Uterus (tissue), 4 donors: ENCODE results near the gene ERAS. TPM values are rescaled to one million over a fixed set of nuclear protein-coding genes. Genes with fewer than 3 reads are reported as not detected.

Experiments
- DNase-seq, 2 donors: peaks; one replicate each; pipeline ENCODE4 v3.0.0-alpha.2; 2019 to 2020
- H3K27ac ChIP-seq, 2 donors: fragments of 200-600 bp; sonication (generic); 1 replicate in 1 of 2; 2 replicates in 1 of 2; pipeline ENCODE4 v1.5.1; 2016 to 2018
- H3K27me3 ChIP-seq, 2 donors: fragments of 200-600 bp; sonication (generic); one replicate each; pipeline ENCODE4 v1.5.1; 2018 to 2019; ENCODE audit warnings: control low read depth in 1 of 2
- H3K36me3 ChIP-seq, 2 donors: fragments of 200-600 bp; sonication (generic); one replicate each; pipeline ENCODE4 v1.5.1; 2019; ENCODE audit warnings: control low read depth in 1 of 2
- H3K4me1 ChIP-seq, 2 donors: fragments of 200-600 bp; sonication (generic); one replicate each; pipeline ENCODE4 v1.5.1; 2018 to 2019; ENCODE audit warnings: control low read depth in 1 of 2
- H3K4me3 ChIP-seq, 2 donors: fragments of 200-600 bp; sonication (generic); 1 replicate in 1 of 2; 2 replicates in 1 of 2; pipeline ENCODE4 v1.5.1; 2018 to 2019; ENCODE audit warnings: mild to moderate bottlenecking in 1 of 2
- H3K9me3 ChIP-seq, 2 donors: fragments of 200-600 bp; sonication (generic); one replicate each; pipeline ENCODE4 v1.5.1; 2019; ENCODE audit warnings: control low read depth in 1 of 2
- POLR2A ChIP-seq, 2 donors: fragments of 450-650 bp; IDR thresholded peaks; one replicate each; pipeline ENCODE4 v1.6.1; 2016; ENCODE audit warnings: antibody characterized with exemption in 2 of 2, mild to moderate bottlenecking in 1 of 2, moderate library complexity in 1 of 2
- intact Hi-C: fragments of 100-400 bp; cut with DNase I; formaldehyde crosslinking; loops from one replicate; pipeline ENCODE4 v1.15.1; 2023; ENCODE audit warnings: low total_unique reads
- total RNA-seq, 4 donors: library from RNA; depleted of rRNA in 3 of 4; stranded (reverse); fragments of >200 nt in 3 of 4; gene quantifications; one replicate each; pipeline versions ENCODE4 v1.1.0 to v1.2.4, GENCODE V29; 2014 to 2023
- TF ChIP-seq, protein P1 (sequence below), 4 experiments: fragments of 200-600 bp in 2 of 4; fragments of 450-650 bp in 2 of 4; sonication (generic) in 2 of 4; IDR thresholded peaks; one replicate each; pipeline ENCODE4 v1.5.1; 2016 to 2019; ENCODE audit warnings: antibody characterized with exemption in 4 of 4, mild to moderate bottlenecking in 2 of 4, moderate library complexity in 1 of 4
- donor health status: DM: yes; HTN: yes; CAD: no.

The ERAS gene
- total RNA-seq, 4 donors from 2014 or later, result 0.41 to 0.46 TPM; not detected in 2

DNA sequence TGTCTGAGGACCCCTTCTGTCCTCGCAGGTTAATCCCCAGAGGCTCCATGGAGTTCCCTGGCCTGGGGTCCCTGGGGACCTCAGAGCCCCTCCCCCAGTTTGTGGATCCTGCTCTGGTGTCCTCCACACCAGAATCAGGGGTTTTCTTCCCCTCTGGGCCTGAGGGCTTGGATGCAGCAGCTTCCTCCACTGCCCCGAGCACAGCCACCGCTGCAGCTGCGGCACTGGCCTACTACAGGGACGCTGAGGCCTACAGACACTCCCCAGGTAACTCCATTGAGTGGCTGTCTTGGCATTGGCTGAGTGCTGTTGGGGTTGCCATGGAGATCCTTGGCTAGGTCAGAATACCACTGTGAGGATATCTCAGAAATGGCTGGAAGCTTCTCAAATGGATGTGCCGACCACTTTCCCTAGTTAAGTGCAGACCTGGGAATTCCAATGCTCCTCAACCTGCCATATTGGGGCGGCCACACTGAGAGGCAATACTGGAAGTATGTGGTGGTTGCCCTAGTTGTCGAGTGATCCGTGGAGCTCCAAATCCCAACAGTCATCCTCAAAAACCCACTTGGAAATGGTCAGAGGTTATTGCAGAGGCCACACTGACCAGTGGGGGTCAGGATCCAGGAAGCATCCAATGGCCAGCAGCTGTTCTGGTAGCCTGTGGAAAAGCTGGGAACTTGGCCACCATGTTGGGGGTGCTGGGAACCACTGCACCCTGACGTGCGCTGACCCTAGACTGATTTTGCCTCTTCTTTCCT is 35.1 kb upstream of the ERAS start:
- intact Hi-C loops, result no loop called here
- Histone ChIP-seq H3K4me3 (no peak overlapping the region), H3K36me3 (no peaks in the 10 kb centered on the region), H3K4me1 (no peaks in the 10 kb centered on the region), H3K27ac (no peak overlapping the region), H3K9me3 (no peaks in the 10 kb centered on the region), H3K27me3 (no peaks in the 10 kb centered on the region)
- no peak for DNase-seq
- TF ChIP-seq POLR2A (IDR thresholded peaks at IDR 0.05), result no peak
- TF ChIP-seq, protein P1, sequence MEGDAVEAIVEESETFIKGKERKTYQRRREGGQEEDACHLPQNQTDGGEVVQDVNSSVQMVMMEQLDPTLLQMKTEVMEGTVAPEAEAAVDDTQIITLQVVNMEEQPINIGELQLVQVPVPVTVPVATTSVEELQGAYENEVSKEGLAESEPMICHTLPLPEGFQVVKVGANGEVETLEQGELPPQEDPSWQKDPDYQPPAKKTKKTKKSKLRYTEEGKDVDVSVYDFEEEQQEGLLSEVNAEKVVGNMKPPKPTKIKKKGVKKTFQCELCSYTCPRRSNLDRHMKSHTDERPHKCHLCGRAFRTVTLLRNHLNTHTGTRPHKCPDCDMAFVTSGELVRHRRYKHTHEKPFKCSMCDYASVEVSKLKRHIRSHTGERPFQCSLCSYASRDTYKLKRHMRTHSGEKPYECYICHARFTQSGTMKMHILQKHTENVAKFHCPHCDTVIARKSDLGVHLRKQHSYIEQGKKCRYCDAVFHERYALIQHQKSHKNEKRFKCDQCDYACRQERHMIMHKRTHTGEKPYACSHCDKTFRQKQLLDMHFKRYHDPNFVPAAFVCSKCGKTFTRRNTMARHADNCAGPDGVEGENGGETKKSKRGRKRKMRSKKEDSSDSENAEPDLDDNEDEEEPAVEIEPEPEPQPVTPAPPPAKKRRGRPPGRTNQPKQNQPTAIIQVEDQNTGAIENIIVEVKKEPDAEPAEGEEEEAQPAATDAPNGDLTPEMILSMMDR (IDR thresholded peaks at IDR 0.05), result no peak

DNA sequence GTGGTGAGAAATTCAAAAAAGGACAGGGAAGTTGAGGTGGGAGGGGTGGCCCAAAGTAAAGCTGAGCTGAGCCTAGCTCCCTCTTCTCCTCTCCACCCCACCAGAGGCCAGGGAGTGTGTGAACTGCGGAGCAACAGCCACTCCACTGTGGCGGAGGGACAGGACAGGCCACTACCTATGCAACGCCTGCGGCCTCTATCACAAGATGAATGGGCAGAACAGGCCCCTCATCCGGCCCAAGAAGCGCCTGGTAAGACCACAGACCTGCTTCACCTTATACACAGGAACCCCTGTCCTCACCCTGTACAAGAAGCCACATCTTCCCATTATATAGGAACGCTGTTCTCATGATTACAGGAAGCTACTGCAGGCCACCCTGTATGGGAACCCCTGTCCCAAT is 34.1 kb upstream of the ERAS start:
- Histone ChIP-seq H3K27ac (no peak overlapping the region), H3K9me3 (no peaks in the 10 kb centered on the region), H3K4me1 (no peaks in the 10 kb centered on the region), H3K4me3 (no peak overlapping the region), H3K27me3 (no peaks in the 10 kb centered on the region), H3K36me3 (no peaks in the 10 kb centered on the region)
- no peak for TF ChIP-seq POLR2A (IDR thresholded peaks at IDR 0.05)
- intact Hi-C loops, result no loop called here
- DNase-seq, result no peak

DNA sequence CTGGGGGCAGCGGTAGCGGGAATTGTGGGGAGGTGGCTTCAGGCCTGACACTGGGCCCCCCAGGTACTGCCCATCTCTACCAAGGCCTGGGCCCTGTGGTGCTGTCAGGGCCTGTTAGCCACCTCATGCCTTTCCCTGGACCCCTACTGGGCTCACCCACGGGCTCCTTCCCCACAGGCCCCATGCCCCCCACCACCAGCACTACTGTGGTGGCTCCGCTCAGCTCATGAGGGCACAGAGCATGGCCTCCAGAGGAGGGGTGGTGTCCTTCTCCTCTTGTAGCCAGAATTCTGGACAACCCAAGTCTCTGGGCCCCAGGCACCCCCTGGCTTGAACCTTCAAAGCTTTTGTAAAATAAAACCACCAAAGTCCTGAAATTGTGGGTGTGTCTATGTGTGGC is 32.4 kb upstream of the ERAS start:
- no peak overlapping the region for H3K4me3 ChIP-seq
- H3K4me1 ChIP-seq, result no peaks in the 10 kb centered on the region
- no peak for TF ChIP-seq POLR2A (IDR thresholded peaks at IDR 0.05)
- TF ChIP-seq, protein P1 (IDR thresholded peaks at IDR 0.05), result no peak
- intact Hi-C loops, result no loop called here
- no peaks in the 10 kb centered on the region for H3K27me3 ChIP-seq
- no peaks in the 10 kb centered on the region for H3K9me3 ChIP-seq
- no peak overlapping the region for H3K27ac ChIP-seq
- no peak for DNase-seq
- no peaks in the 10 kb centered on the region for H3K36me3 ChIP-seq

DNA sequence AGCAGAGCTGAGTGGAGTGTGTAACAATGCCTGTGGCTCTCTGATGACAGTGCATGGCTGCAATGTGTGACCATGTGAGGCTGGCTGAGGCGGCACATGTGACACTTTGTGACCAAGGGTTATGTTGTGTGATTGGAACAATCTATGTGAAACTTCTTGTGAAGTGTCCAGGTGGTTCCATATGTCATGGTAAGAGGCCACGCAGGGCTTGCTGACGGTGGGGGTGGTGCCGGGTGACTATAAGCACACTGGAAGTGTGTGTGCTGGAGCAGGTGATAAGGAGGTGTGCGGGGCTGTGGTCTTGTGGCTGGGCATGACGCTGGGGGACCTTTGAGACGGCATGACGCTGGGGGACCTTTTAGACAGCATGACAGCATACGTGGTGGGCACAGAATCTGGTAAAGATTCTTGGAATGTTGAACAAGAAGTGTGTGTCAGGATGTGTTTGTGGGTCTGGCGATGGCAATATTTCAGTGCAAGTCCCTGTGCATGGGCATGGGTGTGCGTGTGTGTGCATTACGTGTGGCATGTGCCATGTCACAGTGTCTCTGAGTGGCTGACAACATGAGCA is 31.9 kb upstream of the ERAS start:
- no peak for DNase-seq
- Histone ChIP-seq H3K27ac (no peak overlapping the region), H3K4me3 (no peak overlapping the region), H3K36me3 (no peaks in the 10 kb centered on the region), H3K9me3 (no peaks in the 10 kb centered on the region), H3K4me1 (no peaks in the 10 kb centered on the region), H3K27me3 (no peaks in the 10 kb centered on the region)
- intact Hi-C loops, result no loop called here
- no peak for TF ChIP-seq POLR2A (IDR thresholded peaks at IDR 0.05)
- TF ChIP-seq, protein P1 (IDR thresholded peaks at IDR 0.05), result no peak

DNA sequence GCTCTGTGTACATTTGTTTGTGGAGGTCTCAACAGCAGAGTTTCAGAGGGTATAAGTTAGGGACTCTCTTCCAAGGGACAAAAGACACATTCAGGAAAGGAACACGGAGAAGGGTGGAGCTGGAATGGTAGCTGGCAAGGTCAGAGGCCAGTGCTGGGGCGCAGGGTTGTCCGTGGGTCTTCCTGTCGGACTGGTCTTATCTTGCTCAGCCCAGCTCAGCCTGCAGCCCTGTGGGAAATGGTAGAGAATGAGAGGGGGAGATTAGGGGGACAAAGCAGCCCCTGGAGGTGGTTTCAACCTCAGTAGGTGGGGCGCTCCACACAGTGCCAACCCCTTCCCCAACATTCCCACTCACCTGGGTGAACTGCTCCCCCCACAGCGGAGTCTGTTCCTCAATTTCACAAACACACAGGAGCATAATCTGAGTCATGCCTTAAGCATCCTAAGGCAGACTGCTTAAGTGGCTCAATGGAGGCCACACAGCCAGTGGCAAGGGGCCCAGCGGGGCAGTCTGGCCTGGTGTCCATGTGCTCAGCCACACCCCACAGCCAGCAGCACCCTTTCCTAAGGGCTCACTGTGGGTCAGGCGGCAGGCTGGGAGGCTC is 31.3 kb upstream of the ERAS start:
- no peak for TF ChIP-seq POLR2A (IDR thresholded peaks at IDR 0.05)
- TF ChIP-seq, protein P1 (IDR thresholded peaks at IDR 0.05), result no peak
- DNase-seq, result no peak
- no peaks in the 10 kb centered on the region for H3K9me3 ChIP-seq

More for the DNA sequence above, 31.3 kb upstream of the ERAS start:
- H3K27ac ChIP-seq, result no peak overlapping the region
- no peaks in the 10 kb centered on the region for H3K27me3 ChIP-seq
- H3K36me3 ChIP-seq, result no peaks in the 10 kb centered on the region
- H3K4me3 ChIP-seq, result no peak overlapping the region
- intact Hi-C loops, result no loop called here
- no peaks in the 10 kb centered on the region for H3K4me1 ChIP-seq
